Neural cell (in vitro differentiated cells): ENCODE measurements around the gene ANKRD13B. TPM values are rescaled to one million over a fixed set of nuclear protein-coding genes. Genes with fewer than 3 reads are reported as not detected.
"Not testable (repeated sequence)": the region's sequence is repeated elsewhere in the genome, so short reads cannot be mapped to it uniquely, and the experiment has no call there.

Source experiments
- H2AFZ ChIP-seq: fragments of 200-600, 300-800 bp; sonication (generic), shearing (Covaris generic); 2 replicates; pipeline ENCODE4 v1.6.0; 2014; ENCODE audit warnings: low read depth, mild to moderate bottlenecking, antibody characterized with exemption, low read length, moderate library complexity
- H3F3A ChIP-seq: fragments of 200-600 bp; shearing (Covaris generic); 2 replicates; pipeline ENCODE4 v1.6.1; 2016; ENCODE audit warnings: mild to moderate bottlenecking, moderate library complexity, mixed read lengths, antibody characterized with exemption, low read length; ENCODE audit not compliant: insufficient read depth, poor library complexity, severe bottlenecking
- H3K27ac ChIP-seq: fragments of 200-600, 300-800 bp; sonication (generic), shearing (Covaris generic); 2 replicates; pipeline ENCODE4 v1.5.1; 2014; ENCODE audit warnings: mild to moderate bottlenecking, low read length, moderate library complexity
- H3K27me3 ChIP-seq: fragments of 300-800, 200-600 bp; sonication (generic), shearing (Covaris generic); 2 replicates; pipeline ENCODE4 v1.6.0; 2014; ENCODE audit warnings: mild to moderate bottlenecking, low read depth, low read length, moderate library complexity; ENCODE audit not compliant: insufficient read depth
- H3K36me3 ChIP-seq: fragments of 300-800, 200-600 bp; sonication (generic), shearing (Covaris generic); 2 replicates; pipeline ENCODE4 v1.5.1; 2014; ENCODE audit warnings: mild to moderate bottlenecking, antibody characterized with exemption, low read length, moderate library complexity; ENCODE audit not compliant: insufficient read depth
- H3K4me2 ChIP-seq: fragments of 300-800, 200-600 bp; sonication (generic), shearing (Covaris generic); 2 replicates; pipeline ENCODE4 v1.6.0; 2014; ENCODE audit warnings: mild to moderate bottlenecking, low read length
- H3K4me3 ChIP-seq: fragments of 300-800, 200-600 bp; sonication (generic), shearing (Covaris generic); 2 replicates; pipeline ENCODE4 v1.5.1; 2014; ENCODE audit warnings: mild to moderate bottlenecking, low read length, moderate library complexity
- H3K79me2 ChIP-seq: fragments of 200-600 bp; shearing (Covaris generic); replicated peaks from 2 replicates; pipeline ENCODE4 v1.6.0; 2014; ENCODE audit warnings: mild to moderate bottlenecking, low read length, moderate library complexity; ENCODE audit not compliant: insufficient read depth
- H3K9ac ChIP-seq: fragments of 300-800, 200-600 bp; sonication (generic), shearing (Covaris generic); 2 replicates; pipeline ENCODE4 v1.6.1; 2016; ENCODE audit warnings: mild to moderate bottlenecking, low read length, mixed read lengths
- H3K9me2 ChIP-seq: fragments of 200-600 bp; shearing (Covaris generic); 2 replicates; pipeline ENCODE4 v1.6.1; 2016; ENCODE audit warnings: mild to moderate bottlenecking, low read length, mixed read lengths; ENCODE audit not compliant: insufficient read depth
- H3K9me3 ChIP-seq: fragments of 200-600, 300-800 bp; sonication (generic), shearing (Covaris generic); 2 replicates; pipeline ENCODE4 v1.6.1; 2016; ENCODE audit warnings: mild to moderate bottlenecking, mixed run types, low read length, moderate library complexity, mixed read lengths
- H4K20me1 ChIP-seq: fragments of 200-600 bp; shearing (Covaris generic); 2 replicates; pipeline ENCODE4 v1.6.1; 2016; ENCODE audit warnings: mild to moderate bottlenecking, mixed run types; ENCODE audit not compliant: insufficient read depth
- EP300 ChIP-seq: fragments of 450-650 bp; conservative IDR thresholded peaks from 2 replicates; pipeline ENCODE4 v1.6.1; 2014; ENCODE audit warnings: antibody characterized with exemption, mild to moderate bottlenecking, moderate library complexity; ENCODE audit not compliant: poor library complexity, severe bottlenecking
- EZH2 ChIP-seq: fragments of 200-600, 300-800 bp; shearing (Covaris generic), sonication (generic); IDR thresholded peaks from 2 replicates; pipeline ENCODE4 v1.6.1; 2014; ENCODE audit warnings: antibody characterized with exemption, low read length, borderline replicate concordance, mild to moderate bottlenecking; ENCODE audit not compliant: insufficient read depth, poor library complexity, severe bottlenecking
- MXI1 ChIP-seq: fragments of 450-650 bp; conservative IDR thresholded peaks from 2 replicates; pipeline ENCODE4 v1.6.1; 2014; ENCODE audit warnings: antibody characterized with exemption, mild to moderate bottlenecking; ENCODE audit not compliant: poor library complexity, severe bottlenecking
- POLR2AphosphoS5 ChIP-seq: IDR thresholded peaks from 2 replicates; pipeline ENCODE4 v1.6.1; 2012
- RAD21 ChIP-seq: fragments of 450-650 bp; conservative IDR thresholded peaks from 2 replicates; pipeline ENCODE4 v1.6.1; 2014; ENCODE audit warnings: antibody characterized with exemption, mild to moderate bottlenecking, moderate library complexity
- SMC3 ChIP-seq: fragments of 450-650 bp; conservative IDR thresholded peaks from 2 replicates; pipeline ENCODE4 v1.6.1; 2014; ENCODE audit warnings: antibody characterized with exemption, mild to moderate bottlenecking, moderate library complexity; ENCODE audit not compliant: poor library complexity
- TAF1 ChIP-seq: IDR thresholded peaks from 2 replicates; pipeline ENCODE4 v1.6.1; 2012; ENCODE audit warnings: low read depth
- polyA plus RNA-seq: library from polyadenylated mRNA; depleted of rRNA; stranded (reverse); fragments of >200 nt; gene quantifications from 2 replicates; pipeline ENCODE4 v1.2.3, GENCODE V29; 2014
- TF ChIP-seq, protein P1 (sequence below): IDR thresholded peaks from 2 replicates; pipeline ENCODE4 v1.6.1; 2012; ENCODE audit warnings: borderline replicate concordance
- TF ChIP-seq, protein P2 (sequence below): fragments of 450-650 bp; IDR thresholded peaks from 2 replicates; pipeline ENCODE4 v1.5.1; 2014; ENCODE audit warnings: antibody characterized with exemption, mild to moderate bottlenecking, moderate library complexity; ENCODE audit not compliant: poor library complexity, severe bottlenecking

The ANKRD13B gene
- polyA plus RNA-seq, 1 donor from 2014 or later, result 35.0 TPM

DNA sequence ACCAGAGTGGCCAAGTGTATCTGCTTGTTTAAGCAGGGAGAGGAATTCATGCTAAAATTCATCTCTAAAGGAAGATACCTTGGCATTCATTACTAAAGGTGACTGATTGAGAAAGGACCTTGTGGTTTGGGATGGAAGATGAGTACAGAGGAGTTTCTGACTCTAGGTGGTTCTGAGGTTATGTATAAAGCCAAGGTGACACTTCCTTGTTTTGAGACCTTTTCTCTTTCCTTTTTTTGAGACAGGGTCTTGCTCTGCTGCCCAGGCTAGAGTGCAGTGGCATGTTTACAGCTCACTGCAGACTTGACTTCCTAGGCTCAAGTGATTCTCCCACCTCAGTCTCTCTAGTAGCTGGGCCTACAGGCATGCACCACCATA is 35.2 kb upstream of the ANKRD13B start:
- no peak for TF ChIP-seq SMC3
- TF ChIP-seq TAF1, result no peak
- no peak for TF ChIP-seq RAD21
- no peak for TF ChIP-seq EZH2
- Histone ChIP-seq H2AFZ (no peak overlapping the region), H3K36me3 (no peaks in the 10 kb centered on the region), H3K9me3 (no peaks in the 10 kb centered on the region), H3K27me3 (no peaks in the 10 kb centered on the region), H3K4me3 (no peak overlapping the region), H3K9ac (no peak overlapping the region), H3K27ac (no peak overlapping the region), H3K4me2 (no peak overlapping the region), H3K9me2 (no peaks in the 10 kb centered on the region), H4K20me1 (no peaks in the 10 kb centered on the region), H3K79me2 (no peaks in the 10 kb centered on the region), H3F3A (no peaks in the 10 kb centered on the region)

DNA sequence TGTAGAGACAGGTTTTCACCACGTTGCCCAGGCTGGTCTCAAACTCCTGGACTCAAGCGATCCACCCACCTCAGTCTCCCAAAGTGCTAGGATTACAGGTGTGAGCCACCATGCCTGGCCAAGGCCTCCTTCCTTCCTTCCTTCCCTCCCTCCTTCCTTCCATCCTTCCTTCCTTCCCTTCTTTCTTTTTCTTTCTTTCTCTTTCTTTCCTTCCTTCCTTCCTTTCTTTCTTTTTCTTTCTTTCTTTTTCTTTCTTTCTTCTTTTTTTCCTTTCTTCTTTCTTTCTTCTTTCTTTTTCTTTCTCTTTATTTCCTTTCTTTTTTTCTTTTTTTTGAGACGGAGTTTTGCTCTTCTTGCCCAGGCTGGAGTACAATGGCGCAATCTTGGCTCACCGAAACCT is 34.8 kb upstream of the ANKRD13B start:
- not testable (repeated sequence) for H4K20me1 ChIP-seq, H3F3A ChIP-seq, H3K4me3 ChIP-seq, H3K79me2 ChIP-seq, H3K27me3 ChIP-seq, H2AFZ ChIP-seq, H3K9ac ChIP-seq, H3K36me3 ChIP-seq, H3K9me3 ChIP-seq, H3K4me2 ChIP-seq, H3K9me2 ChIP-seq, H3K27ac ChIP-seq

DNA sequence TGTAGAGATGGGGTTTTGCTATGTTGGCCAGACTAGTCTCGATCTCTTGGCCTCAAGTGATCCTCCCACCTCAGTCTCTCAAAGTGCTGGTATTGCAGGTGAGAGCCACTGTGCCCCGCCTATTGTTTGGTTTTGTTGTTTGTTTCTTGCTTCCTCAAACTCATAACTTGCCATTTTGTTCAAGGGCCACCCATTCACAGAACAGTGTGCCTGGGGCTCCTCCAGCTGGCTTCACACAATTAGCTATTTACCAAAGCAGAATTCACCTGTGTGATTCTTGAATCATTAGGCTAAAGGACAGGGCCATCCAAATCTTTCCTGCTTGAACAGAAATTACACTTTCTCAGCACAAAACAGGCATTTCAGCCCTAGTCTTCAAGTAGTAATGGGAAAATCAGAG is 33.3 kb upstream of the ANKRD13B start:
- no peak overlapping the region for H3K4me3 ChIP-seq
- H3K36me3 ChIP-seq, result no peaks in the 10 kb centered on the region
- H3K9me2 ChIP-seq, result no peaks in the 10 kb centered on the region
- no peak overlapping the region for H3K9ac ChIP-seq
- TF ChIP-seq, protein P1, sequence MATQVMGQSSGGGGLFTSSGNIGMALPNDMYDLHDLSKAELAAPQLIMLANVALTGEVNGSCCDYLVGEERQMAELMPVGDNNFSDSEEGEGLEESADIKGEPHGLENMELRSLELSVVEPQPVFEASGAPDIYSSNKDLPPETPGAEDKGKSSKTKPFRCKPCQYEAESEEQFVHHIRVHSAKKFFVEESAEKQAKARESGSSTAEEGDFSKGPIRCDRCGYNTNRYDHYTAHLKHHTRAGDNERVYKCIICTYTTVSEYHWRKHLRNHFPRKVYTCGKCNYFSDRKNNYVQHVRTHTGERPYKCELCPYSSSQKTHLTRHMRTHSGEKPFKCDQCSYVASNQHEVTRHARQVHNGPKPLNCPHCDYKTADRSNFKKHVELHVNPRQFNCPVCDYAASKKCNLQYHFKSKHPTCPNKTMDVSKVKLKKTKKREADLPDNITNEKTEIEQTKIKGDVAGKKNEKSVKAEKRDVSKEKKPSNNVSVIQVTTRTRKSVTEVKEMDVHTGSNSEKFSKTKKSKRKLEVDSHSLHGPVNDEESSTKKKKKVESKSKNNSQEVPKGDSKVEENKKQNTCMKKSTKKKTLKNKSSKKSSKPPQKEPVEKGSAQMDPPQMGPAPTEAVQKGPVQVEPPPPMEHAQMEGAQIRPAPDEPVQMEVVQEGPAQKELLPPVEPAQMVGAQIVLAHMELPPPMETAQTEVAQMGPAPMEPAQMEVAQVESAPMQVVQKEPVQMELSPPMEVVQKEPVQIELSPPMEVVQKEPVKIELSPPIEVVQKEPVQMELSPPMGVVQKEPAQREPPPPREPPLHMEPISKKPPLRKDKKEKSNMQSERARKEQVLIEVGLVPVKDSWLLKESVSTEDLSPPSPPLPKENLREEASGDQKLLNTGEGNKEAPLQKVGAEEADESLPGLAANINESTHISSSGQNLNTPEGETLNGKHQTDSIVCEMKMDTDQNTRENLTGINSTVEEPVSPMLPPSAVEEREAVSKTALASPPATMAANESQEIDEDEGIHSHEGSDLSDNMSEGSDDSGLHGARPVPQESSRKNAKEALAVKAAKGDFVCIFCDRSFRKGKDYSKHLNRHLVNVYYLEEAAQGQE, result no peak
- TF ChIP-seq TAF1, result no peak
- no peak for TF ChIP-seq POLR2AphosphoS5
- TF ChIP-seq MXI1, result no peak
- TF ChIP-seq RAD21, result no peak
- TF ChIP-seq, protein P2, sequence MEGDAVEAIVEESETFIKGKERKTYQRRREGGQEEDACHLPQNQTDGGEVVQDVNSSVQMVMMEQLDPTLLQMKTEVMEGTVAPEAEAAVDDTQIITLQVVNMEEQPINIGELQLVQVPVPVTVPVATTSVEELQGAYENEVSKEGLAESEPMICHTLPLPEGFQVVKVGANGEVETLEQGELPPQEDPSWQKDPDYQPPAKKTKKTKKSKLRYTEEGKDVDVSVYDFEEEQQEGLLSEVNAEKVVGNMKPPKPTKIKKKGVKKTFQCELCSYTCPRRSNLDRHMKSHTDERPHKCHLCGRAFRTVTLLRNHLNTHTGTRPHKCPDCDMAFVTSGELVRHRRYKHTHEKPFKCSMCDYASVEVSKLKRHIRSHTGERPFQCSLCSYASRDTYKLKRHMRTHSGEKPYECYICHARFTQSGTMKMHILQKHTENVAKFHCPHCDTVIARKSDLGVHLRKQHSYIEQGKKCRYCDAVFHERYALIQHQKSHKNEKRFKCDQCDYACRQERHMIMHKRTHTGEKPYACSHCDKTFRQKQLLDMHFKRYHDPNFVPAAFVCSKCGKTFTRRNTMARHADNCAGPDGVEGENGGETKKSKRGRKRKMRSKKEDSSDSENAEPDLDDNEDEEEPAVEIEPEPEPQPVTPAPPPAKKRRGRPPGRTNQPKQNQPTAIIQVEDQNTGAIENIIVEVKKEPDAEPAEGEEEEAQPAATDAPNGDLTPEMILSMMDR, result no peak
- no peak for TF ChIP-seq EZH2
- no peak for TF ChIP-seq SMC3
- no peak for TF ChIP-seq EP300
- no peaks in the 10 kb centered on the region for H3K79me2 ChIP-seq
- no peaks in the 10 kb centered on the region for H3K9me3 ChIP-seq
- no peaks in the 10 kb centered on the region for H3F3A ChIP-seq
- no peaks in the 10 kb centered on the region for H4K20me1 ChIP-seq
- H3K4me2 ChIP-seq, result no peak overlapping the region
- peaks cover 9% of the 10 kb centered on the region for H3K27me3 ChIP-seq
- no peak overlapping the region for H3K27ac ChIP-seq
- H2AFZ ChIP-seq, result no peak overlapping the region
